GF-D8 (cell line): ENCODE data around the gene SPATA6L.
"Not testable (repeated sequence)": the region's sequence is repeated elsewhere in the genome, so short reads cannot be mapped to it uniquely, and the experiment has no call there.

Experiments used
- DNase-seq: peaks from one replicate; lab custom pipeline; 2025; lab: John Stamatoyannopoulos, UW

SPATA6L gene

GRCh38 chr9:4630836-4631235 lies 35.4 kb downstream of the SPATA6L start:
- no peak for DNase-seq

GRCh38 chr9:4622016-4622415 lies 44.3 kb downstream of the SPATA6L start:
- no peak for DNase-seq

- DNase-seq = no peak
These were observed 45.3 kb downstream of the SPATA6L start for GRCh38 chr9:4620881-4621555.

GRCh38 chr9:4620057-4620765 lies 46.1 kb downstream of the SPATA6L start:
- peak; percentile 70 for DNase-seq

- DNase-seq = no peak
These were observed 47.6 kb downstream of the SPATA6L start for GRCh38 chr9:4618700-4619099.

- DNase-seq = no peak
These were observed 48.5 kb downstream of the SPATA6L start for GRCh38 chr9:4617752-4618151.

- no peak for DNase-seq
These were observed 50.5 kb downstream of the SPATA6L start for GRCh38 chr9:4615778-4616177.

- no peak for DNase-seq
These were observed 51.0 kb downstream of the SPATA6L start for GRCh38 chr9:4615251-4615650.

GRCh38 chr9:4614627-4615026 lies 51.7 kb downstream of the SPATA6L start:
- no peak for DNase-seq

GRCh38 chr9:4606033-4606432 lies 60.2 kb downstream of the SPATA6L start:
- not testable (repeated sequence) for DNase-seq

GRCh38 chr9:4604678-4605095 lies 61.6 kb downstream of the SPATA6L start:
- DNase-seq = peak; percentile 41

GRCh38 chr9:4603830-4604229 lies 62.5 kb downstream of the SPATA6L start:
- no peak for DNase-seq

GRCh38 chr9:4600368-4600767 lies 65.9 kb downstream of the SPATA6L start:
- no peak for DNase-seq

GRCh38 chr9:4596165-4596922 lies 69.9 kb downstream of the SPATA6L start:
- no peak for DNase-seq

GRCh38 chr9:4594994-4595393 lies 71.3 kb downstream of the SPATA6L start:
- no peak for DNase-seq

- DNase-seq = no peak
These were observed 71.7 kb downstream of the SPATA6L start for GRCh38 chr9:4594545-4594944.

- DNase-seq = no peak
These were observed 73.4 kb downstream of the SPATA6L start for GRCh38 chr9:4592886-4593285.

- DNase-seq = no peak
These were observed 74.0 kb downstream of the SPATA6L start for GRCh38 chr9:4592295-4592694.

- DNase-seq = no peak
These were observed 75.2 kb downstream of the SPATA6L start for GRCh38 chr9:4591123-4591500.

- DNase-seq = no peak
These were observed 75.7 kb downstream of the SPATA6L start for GRCh38 chr9:4590430-4591122.

GRCh38 chr9:4588721-4589120 lies 77.6 kb downstream of the SPATA6L start:
- no peak for DNase-seq

- no peak for DNase-seq
These were observed 81.1 kb downstream of the SPATA6L start for GRCh38 chr9:4585135-4585534.
